ENCODE measurements around the gene C1orf105.

DNA sequence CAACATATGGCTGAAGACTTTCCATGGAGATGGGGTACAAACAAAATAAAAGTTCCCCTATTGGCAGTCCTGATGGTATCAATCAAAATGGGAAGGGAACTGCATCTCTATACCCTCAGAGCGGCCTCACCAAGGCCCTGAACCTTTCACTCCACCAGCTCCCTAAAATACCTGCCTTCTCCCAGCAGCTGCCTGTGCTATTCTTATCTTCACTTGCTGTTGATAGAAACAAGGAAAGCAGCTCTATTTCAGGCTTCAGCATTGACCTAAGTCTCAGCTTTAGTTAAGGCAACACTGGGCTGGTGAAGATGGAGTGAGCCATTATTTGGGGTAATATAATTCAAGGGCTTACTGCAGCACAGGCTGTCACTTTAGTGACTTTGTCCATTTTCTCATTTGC is 45.1 kb downstream of the C1orf105 start:
- TF ChIP-seq, protein P1, sequence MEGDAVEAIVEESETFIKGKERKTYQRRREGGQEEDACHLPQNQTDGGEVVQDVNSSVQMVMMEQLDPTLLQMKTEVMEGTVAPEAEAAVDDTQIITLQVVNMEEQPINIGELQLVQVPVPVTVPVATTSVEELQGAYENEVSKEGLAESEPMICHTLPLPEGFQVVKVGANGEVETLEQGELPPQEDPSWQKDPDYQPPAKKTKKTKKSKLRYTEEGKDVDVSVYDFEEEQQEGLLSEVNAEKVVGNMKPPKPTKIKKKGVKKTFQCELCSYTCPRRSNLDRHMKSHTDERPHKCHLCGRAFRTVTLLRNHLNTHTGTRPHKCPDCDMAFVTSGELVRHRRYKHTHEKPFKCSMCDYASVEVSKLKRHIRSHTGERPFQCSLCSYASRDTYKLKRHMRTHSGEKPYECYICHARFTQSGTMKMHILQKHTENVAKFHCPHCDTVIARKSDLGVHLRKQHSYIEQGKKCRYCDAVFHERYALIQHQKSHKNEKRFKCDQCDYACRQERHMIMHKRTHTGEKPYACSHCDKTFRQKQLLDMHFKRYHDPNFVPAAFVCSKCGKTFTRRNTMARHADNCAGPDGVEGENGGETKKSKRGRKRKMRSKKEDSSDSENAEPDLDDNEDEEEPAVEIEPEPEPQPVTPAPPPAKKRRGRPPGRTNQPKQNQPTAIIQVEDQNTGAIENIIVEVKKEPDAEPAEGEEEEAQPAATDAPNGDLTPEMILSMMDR (IDR thresholded peaks at IDR 0.05), result no peak
- no peak for TF ChIP-seq EZH2 (IDR thresholded peaks at IDR 0.05)

Data from neural progenitor cell (in vitro differentiated cells).